Suprapubic skin (tissue), 4 donors: Measurements from ENCODE around the gene BOD1L2.

Experiments
- EP300 ChIP-seq: sonication (generic); formaldehyde crosslinking; IDR thresholded peaks from one replicate; pipeline ENCODE4 v1.6.1; 2017; ENCODE audit warnings: antibody characterized with exemption
- POLR2A ChIP-seq, 2 donors: fragments of 450-650 bp; IDR thresholded peaks; one replicate each; pipeline ENCODE4 v1.6.1; 2017; ENCODE audit warnings: antibody characterized with exemption in 2 of 2, mild to moderate bottlenecking in 2 of 2, moderate library complexity in 2 of 2
- POLR2AphosphoS5 ChIP-seq, 3 donors: sonication (generic); formaldehyde crosslinking; IDR thresholded peaks; one replicate each; pipeline ENCODE4 v1.6.1; 2017; ENCODE audit warnings: antibody characterized with exemption in 3 of 3
- TF ChIP-seq, protein P1 (sequence below), 2 donors: fragments of 200-600 bp in 1 of 2; fragments of 450-650 bp in 1 of 2; sonication (generic) in 1 of 2; IDR thresholded peaks; one replicate each; pipeline ENCODE4 v1.5.1; 2016 to 2019; ENCODE audit warnings: antibody characterized with exemption in 2 of 2, mild to moderate bottlenecking in 1 of 2, moderate library complexity in 1 of 2

DNA sequence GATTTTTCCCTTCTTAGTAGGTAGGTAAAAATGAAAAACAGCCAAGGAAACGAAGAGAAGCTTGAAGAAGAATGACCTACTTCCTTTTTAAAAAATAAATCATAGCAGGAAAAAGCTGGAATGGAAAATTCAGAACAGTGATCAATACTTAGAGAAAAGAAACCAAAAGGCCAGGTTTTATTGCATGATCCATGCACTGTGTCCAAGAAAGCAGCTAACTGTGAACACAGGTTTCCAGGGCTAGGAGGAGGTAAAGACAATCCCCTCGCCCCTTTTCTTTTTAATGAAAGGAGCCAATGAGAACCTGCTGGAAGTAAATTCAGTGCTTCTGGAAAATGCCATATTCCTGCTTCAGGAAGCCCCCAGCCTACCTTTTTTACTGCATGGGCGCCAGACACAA is 47.2 kb downstream of the BOD1L2 start:
- TF ChIP-seq POLR2AphosphoS5 (IDR thresholded peaks at IDR 0.05): no peak
- no peak for TF ChIP-seq POLR2A (IDR thresholded peaks at IDR 0.05)
- TF ChIP-seq, protein P1, sequence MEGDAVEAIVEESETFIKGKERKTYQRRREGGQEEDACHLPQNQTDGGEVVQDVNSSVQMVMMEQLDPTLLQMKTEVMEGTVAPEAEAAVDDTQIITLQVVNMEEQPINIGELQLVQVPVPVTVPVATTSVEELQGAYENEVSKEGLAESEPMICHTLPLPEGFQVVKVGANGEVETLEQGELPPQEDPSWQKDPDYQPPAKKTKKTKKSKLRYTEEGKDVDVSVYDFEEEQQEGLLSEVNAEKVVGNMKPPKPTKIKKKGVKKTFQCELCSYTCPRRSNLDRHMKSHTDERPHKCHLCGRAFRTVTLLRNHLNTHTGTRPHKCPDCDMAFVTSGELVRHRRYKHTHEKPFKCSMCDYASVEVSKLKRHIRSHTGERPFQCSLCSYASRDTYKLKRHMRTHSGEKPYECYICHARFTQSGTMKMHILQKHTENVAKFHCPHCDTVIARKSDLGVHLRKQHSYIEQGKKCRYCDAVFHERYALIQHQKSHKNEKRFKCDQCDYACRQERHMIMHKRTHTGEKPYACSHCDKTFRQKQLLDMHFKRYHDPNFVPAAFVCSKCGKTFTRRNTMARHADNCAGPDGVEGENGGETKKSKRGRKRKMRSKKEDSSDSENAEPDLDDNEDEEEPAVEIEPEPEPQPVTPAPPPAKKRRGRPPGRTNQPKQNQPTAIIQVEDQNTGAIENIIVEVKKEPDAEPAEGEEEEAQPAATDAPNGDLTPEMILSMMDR (IDR thresholded peaks at IDR 0.05): no peak
- TF ChIP-seq EP300: no peak
